ENCODE measurements around the gene RARRES1.

RARRES1 gene

GRCh38 chr3:158742871-158743663 is 10.8 kb upstream of the RARRES1 start:
- Histone ChIP-seq H2BK5ac (ENCODE audit: low read length) (no peak overlapping the region), H3K4me1 (ENCODE audit: control insufficient read depth in 2 of 2, insufficient read depth in 1 of 2, low read depth in 1 of 2, low read length in 2 of 2) (peaks cover 0 to 2% of the 10 kb centered on the region in 2 donors), H2BK120ac (ENCODE audit: low read depth, low read length) (no peak overlapping the region), H3K18ac (ENCODE audit: low read length) (no peak overlapping the region), H3K36me3 (replicated peaks in 1 of 2; ENCODE audit: control insufficient read depth in 2 of 2, insufficient read depth in 2 of 2, low read length in 2 of 2) (peaks cover 0 to 2% of the 10 kb centered on the region in 2 donors), H2BK15ac (ENCODE audit: low read length) (no peak overlapping the region), H3K4me2 (ENCODE audit: insufficient read depth, low read length, poor library complexity, severe bottlenecking) (no peak overlapping the region), H3K79me1 (ENCODE audit: low read depth, low read length) (no peaks in the 10 kb centered on the region), H2AFZ (ENCODE audit: low read length) (no peak overlapping the region), H2AK5ac (ENCODE audit: low read depth, low read length) (no peak overlapping the region), H3K14ac (ENCODE audit: low read length) (no peak overlapping the region), H3K27ac (replicated peaks; ENCODE audit: low read length) (no peak overlapping the region), H3K4me3 (ENCODE audit: low read length in 2 of 2) (no peak overlapping the region), H3K23ac (ENCODE audit: low read depth, low read length, poor library complexity) (no peak overlapping the region), H3K9ac (ENCODE audit: low read depth, low read length, poor library complexity) (no peak overlapping the region), H2BK12ac (ENCODE audit: low read length) (no peak overlapping the region), H3K27me3 (ENCODE audit: control insufficient read depth in 3 of 3, insufficient read depth in 3 of 3, low read depth in 1 of 3, low read length in 3 of 3) (no peaks in the 10 kb centered on the region), H4K91ac (ENCODE audit: low read depth, low read length, poor library complexity) (no peak overlapping the region), H4K8ac (ENCODE audit: low read depth, low read length) (no peak overlapping the region), H3K4ac (ENCODE audit: low read length) (no peak overlapping the region), H3K9me3 (replicated peaks in 1 of 2; ENCODE audit: control insufficient read depth in 2 of 2, insufficient read depth in 1 of 2, low read depth in 1 of 2, low read length in 2 of 2) (no peaks in the 10 kb centered on the region)
- no peak for DNase-seq (ENCODE audit: low spot score)
- no CpG with 5 or more reads among the region's 4 CpGs for WGBS, 2 donors (ENCODE audit: extremely low coverage in 2 of 2, insufficient read length in 2 of 2, insufficient replicate concordance in 1 of 2)

DNA sequence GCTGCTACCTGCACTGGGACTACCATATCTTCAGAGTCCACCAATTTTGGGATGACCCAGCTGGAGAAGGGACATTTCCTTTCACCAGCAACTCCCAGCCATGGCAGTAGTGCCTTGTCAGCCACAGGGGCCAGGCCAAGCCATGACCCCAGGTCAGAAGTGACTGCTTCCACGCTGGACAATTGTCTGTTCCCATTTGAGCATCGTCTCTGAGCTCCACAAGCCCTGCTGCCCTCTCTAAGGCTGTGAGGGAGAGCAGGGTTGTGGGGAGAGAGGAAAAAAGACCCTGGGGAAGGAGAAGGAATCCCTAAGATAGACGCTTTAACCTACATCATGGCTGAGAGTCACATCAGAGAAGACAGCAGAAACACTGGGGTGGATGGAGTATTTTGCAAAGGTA is 7.4 kb upstream of the RARRES1 start:
- no CpG with 5 or more reads among the region's 3 CpGs for WGBS, 2 donors (ENCODE audit: extremely low coverage in 2 of 2, insufficient read length in 2 of 2, insufficient replicate concordance in 1 of 2)
- no peak overlapping the region for H2AK5ac ChIP-seq (ENCODE audit: low read depth, low read length)
- peaks cover 0 to 2% of the 10 kb centered on the region in 2 donors for H3K36me3 ChIP-seq (replicated peaks in 1 of 2; ENCODE audit: control insufficient read depth in 2 of 2, insufficient read depth in 2 of 2, low read length in 2 of 2)
- H3K4ac ChIP-seq (ENCODE audit: low read length), result no peak overlapping the region
- H2BK5ac ChIP-seq (ENCODE audit: low read length), result no peak overlapping the region
- no peak overlapping the region for H2AFZ ChIP-seq (ENCODE audit: low read length)
- no peak overlapping the region for H3K23ac ChIP-seq (ENCODE audit: low read depth, low read length, poor library complexity)
- H3K4me2 ChIP-seq (ENCODE audit: insufficient read depth, low read length, poor library complexity, severe bottlenecking), result no peak overlapping the region
- H3K27ac ChIP-seq (replicated peaks; ENCODE audit: low read length), result no peak overlapping the region
- no peak overlapping the region for H2BK12ac ChIP-seq (ENCODE audit: low read length)
- H4K8ac ChIP-seq (ENCODE audit: low read depth, low read length), result no peak overlapping the region
- H3K4me3 ChIP-seq (ENCODE audit: low read length in 2 of 2), result no peak overlapping the region
- H3K14ac ChIP-seq (ENCODE audit: low read length), result no peak overlapping the region
- H2BK120ac ChIP-seq (ENCODE audit: low read depth, low read length), result no peak overlapping the region
- no peak overlapping the region for H4K91ac ChIP-seq (ENCODE audit: low read depth, low read length, poor library complexity)
- no peak for DNase-seq (ENCODE audit: low spot score)
- no peak overlapping the region for H2BK15ac ChIP-seq (ENCODE audit: low read length)
- H3K79me1 ChIP-seq (ENCODE audit: low read depth, low read length), result no peaks in the 10 kb centered on the region
- H3K18ac ChIP-seq (ENCODE audit: low read length), result no peak overlapping the region
- H3K9me3 ChIP-seq (replicated peaks in 1 of 2; ENCODE audit: control insufficient read depth in 2 of 2, insufficient read depth in 1 of 2, low read depth in 1 of 2, low read length in 2 of 2), result peaks cover 0 to 4% of the 10 kb centered on the region in 2 donors
- peaks cover 0 to 2% of the 10 kb centered on the region in 2 donors for H3K4me1 ChIP-seq (ENCODE audit: control insufficient read depth in 2 of 2, insufficient read depth in 1 of 2, low read depth in 1 of 2, low read length in 2 of 2)
- H3K9ac ChIP-seq (ENCODE audit: low read depth, low read length, poor library complexity), result peak overlapping the region; percentile 22
- no peaks in the 10 kb centered on the region for H3K27me3 ChIP-seq (ENCODE audit: control insufficient read depth in 3 of 3, insufficient read depth in 3 of 3, low read depth in 1 of 3, low read length in 3 of 3)

DNA sequence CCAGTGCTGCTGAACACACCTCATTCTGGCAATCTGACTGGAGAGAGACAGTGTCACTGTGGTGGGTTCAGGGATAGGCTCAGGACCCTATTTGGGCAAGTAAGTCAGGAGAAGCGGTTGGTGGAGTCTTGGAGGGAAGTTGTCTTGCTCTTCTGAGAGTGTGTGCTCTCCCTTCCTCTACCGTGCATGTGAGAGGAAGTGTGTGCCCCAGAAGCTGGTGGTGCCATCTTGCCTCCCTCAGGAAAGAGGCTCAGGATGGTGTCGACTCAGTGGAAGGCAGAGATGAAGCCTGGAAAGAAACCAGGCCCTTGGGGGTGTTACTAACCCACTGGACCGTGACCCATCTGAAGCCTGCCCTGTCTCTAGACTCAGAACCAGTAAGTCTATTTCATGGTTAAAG is 6.8 kb upstream of the RARRES1 start:
- Histone ChIP-seq H3K36me3 (replicated peaks in 1 of 2; ENCODE audit: control insufficient read depth in 2 of 2, insufficient read depth in 2 of 2, low read length in 2 of 2) (peaks cover 0 to 2% of the 10 kb centered on the region in 2 donors), H2BK15ac (ENCODE audit: low read length) (no peak overlapping the region), H2AFZ (ENCODE audit: low read length) (no peak overlapping the region), H4K91ac (ENCODE audit: low read depth, low read length, poor library complexity) (no peak overlapping the region), H3K9ac (ENCODE audit: low read depth, low read length, poor library complexity) (no peak overlapping the region), H3K18ac (ENCODE audit: low read length) (no peak overlapping the region), H3K14ac (ENCODE audit: low read length) (no peak overlapping the region), H4K8ac (ENCODE audit: low read depth, low read length) (no peak overlapping the region), H3K4me2 (ENCODE audit: insufficient read depth, low read length, poor library complexity, severe bottlenecking) (no peak overlapping the region), H3K79me1 (ENCODE audit: low read depth, low read length) (no peaks in the 10 kb centered on the region), H3K27me3 (ENCODE audit: control insufficient read depth in 3 of 3, insufficient read depth in 3 of 3, low read depth in 1 of 3, low read length in 3 of 3) (no peaks in the 10 kb centered on the region), H2BK12ac (ENCODE audit: low read length) (no peak overlapping the region), H3K4ac (ENCODE audit: low read length) (no peak overlapping the region), H3K23ac (ENCODE audit: low read depth, low read length, poor library complexity) (no peak overlapping the region), H3K4me1 (ENCODE audit: control insufficient read depth in 2 of 2, insufficient read depth in 1 of 2, low read depth in 1 of 2, low read length in 2 of 2) (peaks cover 0 to 2% of the 10 kb centered on the region in 2 donors), H3K27ac (replicated peaks; ENCODE audit: low read length) (no peak overlapping the region), H3K4me3 (ENCODE audit: low read length in 2 of 2) (no peak overlapping the region), H3K9me3 (replicated peaks in 1 of 2; ENCODE audit: control insufficient read depth in 2 of 2, insufficient read depth in 1 of 2, low read depth in 1 of 2, low read length in 2 of 2) (peaks cover 0 to 4% of the 10 kb centered on the region in 2 donors), H2BK120ac (ENCODE audit: low read depth, low read length) (no peak overlapping the region), H2BK5ac (ENCODE audit: low read length) (no peak overlapping the region), H2AK5ac (ENCODE audit: low read depth, low read length) (no peak overlapping the region)
- no CpG with 5 or more reads among the region's 4 CpGs for WGBS, 2 donors (ENCODE audit: extremely low coverage in 2 of 2, insufficient read length in 2 of 2, insufficient replicate concordance in 1 of 2)
- no peak for DNase-seq (ENCODE audit: low spot score)

DNA sequence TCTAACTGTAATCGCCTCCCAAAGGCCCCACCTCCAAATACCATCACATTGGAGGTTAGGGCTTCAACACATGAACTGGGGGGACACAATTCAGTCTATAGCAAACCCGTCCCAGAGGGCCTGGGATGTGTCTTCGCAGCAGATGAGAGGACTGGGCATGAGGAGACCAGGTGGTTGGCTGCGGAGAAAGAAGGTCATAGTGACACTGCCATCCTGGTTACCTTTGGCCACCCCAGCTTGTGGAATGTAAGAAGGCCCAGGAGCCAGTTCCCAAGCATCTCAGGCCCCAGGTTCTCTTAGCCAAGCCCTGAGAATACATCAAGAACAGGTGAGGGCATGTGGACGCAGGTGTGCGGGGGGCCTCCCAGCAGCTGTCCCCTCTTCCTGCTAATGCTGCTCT is 6.4 kb upstream of the RARRES1 start:
- H2AFZ ChIP-seq (ENCODE audit: low read length), result no peak overlapping the region
- H2BK120ac ChIP-seq (ENCODE audit: low read depth, low read length), result no peak overlapping the region
- H3K27ac ChIP-seq (replicated peaks; ENCODE audit: low read length), result no peak overlapping the region
- no peak overlapping the region for H3K9ac ChIP-seq (ENCODE audit: low read depth, low read length, poor library complexity)
- no peak for DNase-seq (ENCODE audit: low spot score)
- H3K14ac ChIP-seq (ENCODE audit: low read length), result no peak overlapping the region
- no peak overlapping the region for H4K91ac ChIP-seq (ENCODE audit: low read depth, low read length, poor library complexity)
- no CpG with 5 or more reads among the region's 6 CpGs for WGBS, 2 donors (ENCODE audit: extremely low coverage in 2 of 2, insufficient read length in 2 of 2, insufficient replicate concordance in 1 of 2)
- peaks cover 0 to 2% of the 10 kb centered on the region in 2 donors for H3K4me1 ChIP-seq (ENCODE audit: control insufficient read depth in 2 of 2, insufficient read depth in 1 of 2, low read depth in 1 of 2, low read length in 2 of 2)
- H2BK12ac ChIP-seq (ENCODE audit: low read length), result no peak overlapping the region
- H4K8ac ChIP-seq (ENCODE audit: low read depth, low read length), result no peak overlapping the region
- peaks cover 0 to 2% of the 10 kb centered on the region in 2 donors for H3K36me3 ChIP-seq (replicated peaks in 1 of 2; ENCODE audit: control insufficient read depth in 2 of 2, insufficient read depth in 2 of 2, low read length in 2 of 2)
- H3K4me3 ChIP-seq (ENCODE audit: low read length in 2 of 2), result no peak overlapping the region
- peaks cover 0 to 4% of the 10 kb centered on the region in 2 donors for H3K9me3 ChIP-seq (replicated peaks in 1 of 2; ENCODE audit: control insufficient read depth in 2 of 2, insufficient read depth in 1 of 2, low read depth in 1 of 2, low read length in 2 of 2)
- H2BK5ac ChIP-seq (ENCODE audit: low read length), result no peak overlapping the region
- H2AK5ac ChIP-seq (ENCODE audit: low read depth, low read length), result no peak overlapping the region
- H2BK15ac ChIP-seq (ENCODE audit: low read length), result no peak overlapping the region
- no peaks in the 10 kb centered on the region for H3K27me3 ChIP-seq (ENCODE audit: control insufficient read depth in 3 of 3, insufficient read depth in 3 of 3, low read depth in 1 of 3, low read length in 3 of 3)
- no peak overlapping the region for H3K4me2 ChIP-seq (ENCODE audit: insufficient read depth, low read length, poor library complexity, severe bottlenecking)
- no peak overlapping the region for H3K18ac ChIP-seq (ENCODE audit: low read length)
- H3K79me1 ChIP-seq (ENCODE audit: low read depth, low read length), result no peaks in the 10 kb centered on the region
- no peak overlapping the region for H3K23ac ChIP-seq (ENCODE audit: low read depth, low read length, poor library complexity)
- H3K4ac ChIP-seq (ENCODE audit: low read length), result no peak overlapping the region
